A673 (cell line): Measurements from ENCODE around the gene CDKN2B-AS1.

Experiments used
- CTCF ChIP-seq: fragments of 300-800, 200-600 bp; sonication (generic); conservative IDR thresholded peaks from 2 replicates; pipeline ENCODE4 v1.5.1; 2017; ENCODE audit warnings: low read depth, mild to moderate bottlenecking, antibody characterized with exemption, low read length, moderate library complexity, mixed read lengths
- EZH2 ChIP-seq: fragments of 200-600 bp; sonication (generic); IDR thresholded peaks from 2 replicates; pipeline ENCODE4 v1.6.1; 2017; ENCODE audit warnings: borderline replicate concordance, low read depth, mild to moderate bottlenecking, mixed read lengths, antibody characterized with exemption, low read length; ENCODE audit not compliant: poor library complexity, severe bottlenecking

GRCh38 chr9:22005021-22005701 is 10.6 kb downstream of the CDKN2B-AS1 start:
- TF ChIP-seq CTCF (no peak), EZH2 (no peak)
